ENCODE results near the gene RGPD8.
"Not testable (repeated sequence)": the region's sequence is repeated elsewhere in the genome, so short reads cannot be mapped to it uniquely, and the experiment has no call there.

RGPD8 gene

DNA sequence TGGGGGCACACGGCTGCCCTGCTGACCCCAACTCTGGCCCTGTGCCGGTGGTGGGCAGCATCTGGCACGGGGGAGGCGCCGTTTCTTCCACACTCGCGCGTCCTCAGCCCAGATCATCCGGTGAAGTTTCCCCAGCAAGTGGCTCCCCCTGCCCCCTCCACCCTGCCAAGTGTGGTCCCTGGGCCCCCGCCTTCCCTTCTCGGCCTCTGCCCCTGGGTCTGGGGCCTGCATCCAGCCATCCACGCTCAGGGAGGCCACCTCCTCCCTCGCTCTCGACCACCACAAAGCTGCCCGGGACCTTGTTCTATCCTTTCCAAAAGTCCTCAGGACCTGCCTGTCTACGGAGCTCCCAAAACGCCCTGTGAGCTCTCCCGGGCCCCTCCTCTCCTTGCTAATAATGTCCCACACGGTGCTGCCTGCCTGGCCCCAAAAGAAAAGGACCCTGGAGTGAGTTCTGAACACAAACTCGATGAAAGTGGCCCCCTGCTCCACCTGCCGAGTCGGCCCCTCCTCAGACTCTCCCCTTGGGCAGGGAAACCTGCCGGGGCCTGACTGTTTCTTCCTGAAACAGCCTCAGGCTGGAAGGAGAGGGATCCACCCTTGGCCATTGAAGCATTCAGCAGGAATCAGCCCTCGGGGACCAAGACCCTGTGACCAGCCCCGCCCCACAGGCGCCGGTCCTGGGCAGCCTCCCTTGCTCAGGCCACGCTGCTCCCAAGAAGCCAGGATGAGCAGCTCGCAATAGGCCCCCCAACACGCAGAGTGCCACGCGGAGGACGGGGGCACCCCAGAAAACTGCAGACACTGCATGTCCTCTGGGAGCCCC, 1.7 kb upstream of the RGPD8 start:
- DNase-seq: not testable (repeated sequence)

DNA sequence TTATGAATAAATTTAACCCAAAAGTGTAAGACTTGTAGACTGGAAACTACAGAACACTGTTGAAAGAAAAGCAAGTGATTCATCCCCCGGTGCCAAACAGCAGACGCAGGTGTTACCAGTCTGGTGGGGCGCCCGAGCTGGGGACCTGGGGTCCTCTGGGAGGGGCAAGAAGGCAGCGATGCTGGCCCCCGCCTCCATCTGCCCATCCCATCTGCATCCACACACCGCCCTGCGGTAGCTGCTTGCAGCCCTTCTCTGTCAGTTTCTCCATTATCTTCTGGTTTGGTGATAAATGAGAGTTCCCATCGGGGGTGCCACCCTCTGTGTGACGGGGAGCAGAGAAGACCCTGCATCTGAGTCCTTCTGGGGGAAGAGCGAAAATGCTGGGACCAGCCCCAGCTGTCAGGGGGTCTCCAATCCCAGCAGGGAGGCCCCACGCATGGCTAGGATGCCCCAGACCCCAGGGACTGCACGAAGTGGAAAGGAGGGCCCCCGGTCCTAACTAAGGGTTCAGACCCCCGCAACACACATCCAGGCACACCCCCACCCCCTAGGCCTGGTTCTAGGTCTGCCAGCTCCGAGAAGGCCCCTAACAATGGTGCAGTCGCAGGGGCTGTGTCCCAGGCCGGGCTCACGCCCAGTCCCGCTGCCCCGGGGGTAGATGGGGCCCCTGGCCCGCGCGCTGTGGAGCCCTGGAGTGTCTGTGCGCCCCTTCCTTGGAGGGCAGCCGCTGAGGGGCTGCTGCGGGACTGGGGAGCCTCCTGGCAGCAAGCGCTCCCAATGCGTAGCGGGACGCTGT, 686 bp upstream of the RGPD8 start:
- no peak for DNase-seq

DNA sequence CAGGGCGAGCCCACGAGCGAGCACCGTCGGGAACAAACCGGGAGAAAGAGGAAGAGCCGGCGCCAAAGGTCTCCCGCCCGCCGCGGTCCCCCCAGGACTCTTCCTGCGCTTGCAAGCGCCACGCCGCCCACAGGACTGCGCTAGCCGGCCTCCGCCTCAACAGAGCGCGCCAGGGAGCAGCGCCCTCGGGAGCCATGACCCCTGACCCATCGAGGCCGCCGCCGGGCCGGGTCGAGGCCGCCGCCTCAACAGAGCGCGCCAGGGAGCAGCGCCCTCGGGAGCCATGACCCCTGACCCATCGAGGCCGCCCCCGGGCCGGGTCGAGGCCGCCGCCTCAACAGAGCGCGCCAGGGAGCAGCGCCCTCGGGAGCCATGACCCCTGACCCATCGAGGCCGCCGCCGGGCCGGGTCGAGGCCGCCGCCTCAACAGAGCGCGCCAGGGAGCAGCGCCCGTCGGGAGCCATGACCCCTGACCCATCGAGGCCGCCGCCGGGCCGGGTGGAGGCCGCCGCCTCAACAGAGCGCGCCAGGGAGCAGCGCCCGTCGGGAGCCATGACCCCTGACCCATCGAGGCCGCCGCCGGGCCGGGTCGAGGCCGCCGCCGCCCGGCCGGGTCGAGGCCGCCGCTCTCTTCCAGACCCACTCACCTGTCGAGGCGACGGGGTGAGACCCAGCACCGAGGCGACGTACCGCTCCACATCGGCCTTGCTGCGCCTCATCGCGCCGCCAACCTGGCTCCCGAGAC, 538 bp downstream of the RGPD8 start:
- peak; percentile 12 for DNase-seq

DNA sequence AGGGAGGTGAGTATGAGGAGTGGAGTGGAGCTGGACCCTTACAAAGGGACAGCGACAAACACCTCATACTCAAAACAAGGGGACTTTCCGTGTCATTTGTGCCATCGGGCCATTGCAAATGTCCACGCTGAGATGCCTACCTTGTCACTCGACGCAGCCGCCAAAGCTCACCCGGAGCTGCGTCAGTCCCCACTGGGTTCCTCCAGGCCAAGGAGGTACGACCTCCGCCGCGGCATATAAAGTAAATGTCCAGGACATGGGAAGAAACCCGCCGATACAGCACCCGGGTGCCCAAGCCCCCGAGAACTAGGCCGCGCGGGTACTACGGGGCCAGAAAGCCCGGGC, 1.1 kb downstream of the RGPD8 start:
- DNase-seq: not testable (repeated sequence)

DNA sequence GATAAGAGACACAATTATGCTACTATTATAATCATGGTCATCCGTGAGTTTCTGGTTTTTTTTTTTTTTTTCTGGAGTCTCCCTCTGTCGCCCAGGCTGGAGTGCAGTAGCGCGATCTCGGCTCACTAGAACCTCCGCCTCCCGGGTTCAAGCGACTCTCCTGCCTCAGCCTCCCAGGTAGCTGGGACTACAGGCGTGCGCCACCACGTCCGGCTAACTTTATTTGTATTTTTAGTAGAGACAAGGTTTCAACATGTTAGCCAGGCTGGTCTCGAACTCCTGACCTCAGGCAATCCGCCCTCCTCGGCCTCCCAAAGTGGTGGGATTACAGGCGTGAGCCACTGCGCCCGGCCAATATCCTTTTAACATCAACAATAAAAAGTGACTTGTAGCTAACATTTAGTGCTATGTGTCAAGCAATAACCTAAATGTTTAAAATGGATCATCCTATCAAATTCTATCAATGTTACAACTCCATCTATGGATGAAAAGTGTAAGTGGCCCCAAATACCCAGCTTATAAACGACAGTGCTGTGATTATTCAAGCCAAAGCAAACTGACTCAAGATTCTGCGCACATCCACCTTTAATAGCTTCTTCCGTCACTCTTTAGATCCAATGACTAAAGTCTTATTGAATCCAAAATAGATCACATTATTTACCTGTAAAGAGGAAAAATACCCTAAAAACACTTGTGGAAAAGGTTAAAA, 1.7 kb downstream of the RGPD8 start:
- DNase-seq: peak; percentile 50

DNA sequence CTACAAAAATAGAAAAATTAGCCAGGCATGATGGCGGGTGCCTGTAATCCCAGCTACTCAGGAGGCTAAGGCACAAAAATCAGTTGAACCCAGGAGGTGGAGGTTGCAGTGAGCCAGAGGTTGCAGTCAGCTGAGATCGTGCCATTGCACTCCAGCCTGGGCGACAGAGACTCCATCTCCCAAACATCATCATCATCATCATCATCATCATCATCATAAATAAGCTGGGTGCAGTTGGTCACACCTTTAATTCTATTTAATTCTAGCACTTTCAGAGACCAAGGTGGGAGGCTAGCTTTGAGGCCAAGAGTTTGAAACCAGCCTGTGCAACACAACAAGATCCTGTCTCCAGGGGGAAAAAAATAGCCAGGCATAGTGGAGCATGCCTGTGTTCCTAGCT, 8.9 kb downstream of the RGPD8 start:
- DNase-seq: not testable (repeated sequence)

DNA sequence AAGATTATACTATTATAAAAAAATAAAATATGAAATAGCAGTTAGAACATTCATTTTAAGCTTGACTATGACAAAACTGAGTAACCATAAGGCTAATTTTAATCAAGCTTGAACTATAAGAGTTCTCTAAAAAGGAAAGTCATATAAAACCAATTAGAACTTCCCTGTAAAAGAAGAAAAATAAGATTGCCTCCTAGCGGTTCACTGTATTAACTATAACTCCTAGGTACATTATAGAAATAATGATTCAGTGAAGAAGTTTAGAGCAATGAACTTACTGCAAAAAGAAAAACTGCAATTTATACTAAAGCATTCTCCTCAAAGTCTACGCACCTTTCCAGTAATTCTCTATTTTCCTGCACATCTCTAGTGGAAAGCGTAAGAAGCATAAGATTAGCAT, 16.6 kb downstream of the RGPD8 start:
- DNase-seq: not testable (repeated sequence)

DNA sequence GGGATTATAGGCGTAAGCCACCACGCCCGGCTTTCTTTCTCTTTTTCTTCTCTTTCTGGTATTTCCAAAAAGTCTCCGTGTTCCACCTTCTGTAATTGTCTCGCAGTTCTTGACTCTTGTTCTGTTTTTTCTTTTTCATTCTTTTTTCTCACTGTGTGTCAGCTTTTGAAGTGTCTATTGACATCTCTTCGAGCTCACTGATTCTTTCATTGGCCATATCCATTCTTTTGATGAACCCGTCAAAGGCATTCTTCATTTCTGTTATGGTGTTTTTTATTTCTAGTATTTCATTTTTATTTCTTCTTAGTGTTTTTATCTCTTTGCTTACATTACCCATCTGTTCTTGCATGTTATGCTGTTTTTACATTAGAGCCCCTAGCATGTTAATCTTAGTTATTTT, 73.4 kb downstream of the RGPD8 start:
- DNase-seq: not testable (repeated sequence)

- not testable (repeated sequence) for DNase-seq
Measured at GRCh38 chr2:112354335-112354734, 79.1 kb downstream of the RGPD8 start.

- DNase-seq: not testable (repeated sequence)
Measured at GRCh38 chr2:112352809-112353603, 80.4 kb downstream of the RGPD8 start.

GRCh38 chr2:112352292-112352691, 81.2 kb downstream of the RGPD8 start:
- DNase-seq: not testable (repeated sequence)

GRCh38 chr2:112345030-112346027, 88.1 kb downstream of the RGPD8 start:
- DNase-seq: no peak

- no peak for DNase-seq
Measured at GRCh38 chr2:112343827-112344585, 89.4 kb downstream of the RGPD8 start.

- DNase-seq: peak; percentile 57
Measured at GRCh38 chr2:112342067-112342550, 91.3 kb downstream of the RGPD8 start.

DNA sequence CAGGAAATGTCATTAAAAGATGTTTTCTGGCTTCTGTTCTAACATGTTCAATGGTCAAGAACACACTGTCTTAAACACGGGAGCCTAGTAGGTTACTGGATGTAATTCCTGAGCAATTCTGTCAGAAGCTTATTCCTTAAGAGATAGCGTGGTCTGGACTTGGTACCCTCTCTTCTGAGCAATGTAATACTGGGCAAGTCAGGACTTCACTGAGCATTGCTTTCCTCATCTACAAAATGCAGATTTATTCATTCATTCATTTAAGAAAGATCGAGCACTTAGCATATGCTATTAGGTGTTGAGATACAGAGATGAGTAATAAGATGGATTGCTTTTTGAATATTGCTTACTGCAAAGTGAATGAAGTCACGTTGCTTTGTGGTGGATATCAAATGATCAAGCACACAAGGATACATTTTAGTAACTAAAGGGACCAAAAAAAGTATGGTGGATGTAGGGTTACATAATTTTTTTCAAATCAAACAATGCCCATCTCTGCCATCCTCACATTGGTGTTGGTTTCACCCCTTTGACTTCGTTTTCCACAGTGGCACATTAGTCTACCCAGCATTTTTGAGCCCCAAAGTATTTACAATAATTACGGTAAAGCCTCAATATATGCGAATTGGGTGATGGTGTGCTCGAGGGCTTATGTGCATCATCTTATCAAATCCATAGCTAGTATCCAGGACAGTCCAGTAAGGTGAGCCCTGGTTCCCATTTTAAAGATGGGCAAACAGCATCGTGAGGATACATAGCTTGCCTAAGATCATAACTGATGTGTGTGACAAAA, 92.8 kb downstream of the RGPD8 start:
- peak; percentile 33 for DNase-seq

- peak; percentile 47 for DNase-seq
Measured at GRCh38 chr2:112339986-112340385, 93.5 kb downstream of the RGPD8 start.

DNA sequence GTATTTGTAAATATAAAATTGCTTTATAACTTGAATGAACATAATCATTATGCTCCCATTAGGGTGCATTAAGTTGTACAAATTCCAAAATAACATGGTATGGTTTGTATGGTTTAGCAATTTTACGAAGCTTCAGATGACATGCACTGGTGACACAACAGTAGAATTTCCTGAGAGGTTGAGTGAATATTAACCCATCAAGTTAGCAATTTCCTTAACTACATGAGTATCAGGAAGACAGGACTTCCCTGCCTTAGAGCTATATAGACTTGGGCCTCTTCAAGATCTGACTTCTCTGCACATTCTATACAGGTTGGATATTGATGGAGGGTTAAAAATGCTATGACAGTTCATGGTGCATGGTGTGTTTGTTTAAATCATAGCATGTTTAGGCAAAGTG, 97.8 kb downstream of the RGPD8 start:
- no peak for DNase-seq

GRCh38 chr2:112332123-112332696, 101.2 kb downstream of the RGPD8 start:
- no peak for DNase-seq
